HepG2 (cell line): ENCODE results near the gene CDK9. TPM values are rescaled to one million over a fixed set of nuclear protein-coding genes. Genes with fewer than 3 reads are reported as not detected.
A peak's percentile ranks its signal among the peaks of the same experiment; 100 is the strongest.

Experiments
- ELF1 ChIP-seq: sonication (generic); formaldehyde crosslinking; IDR thresholded peaks from 2 replicates; pipeline ENCODE4 v1.4.0; 2020; ENCODE audit warnings: missing genetic modification reagents
- FOXO1 ChIP-seq: sonication (generic); formaldehyde crosslinking; IDR thresholded peaks from 2 replicates; pipeline ENCODE4 v1.4.0; 2020; ENCODE audit warnings: missing genetic modification reagents
- GABPA ChIP-seq, 2 experiments: IDR thresholded peaks; 2 replicates each; pipeline ENCODE4 v1.6.1; 2011 to 2016; ENCODE audit warnings: low read depth in 2 of 2, low read length in 1 of 2, missing biosample characterization in 1 of 2, missing genetic modification characterization in 1 of 2
- HBP1 ChIP-seq: IDR thresholded peaks from 2 replicates; pipeline ENCODE4 v1.6.1; 2016; ENCODE audit warnings: low read depth, control low read depth
- HMG20A ChIP-seq: IDR thresholded peaks from 2 replicates; pipeline ENCODE4 v1.6.1; 2016; ENCODE audit warnings: borderline replicate concordance
- MBD4 ChIP-seq: IDR thresholded peaks from 2 replicates; pipeline ENCODE4 v1.6.1; 2012; ENCODE audit warnings: low read length, inconsistent platforms, borderline replicate concordance
- NFIB ChIP-seq: sonication (generic); formaldehyde crosslinking; IDR thresholded peaks from 2 replicates; pipeline ENCODE4 v1.9.0; 2021; ENCODE audit warnings: missing genetic modification reagents, mild to moderate bottlenecking, borderline replicate concordance
- NR1H2 ChIP-seq: sonication (generic); formaldehyde crosslinking; IDR thresholded peaks from 2 replicates; pipeline ENCODE4 v1.8.1; 2022; ENCODE audit warnings: low read depth, missing genetic modification reagents, borderline replicate concordance
- PLRG1 ChIP-seq: fragments of 450-650 bp; conservative IDR thresholded peaks from 2 replicates; pipeline ENCODE4 v1.6.1; 2016
- POLR2G ChIP-seq: fragments of 200-400 bp; formaldehyde crosslinking; IDR thresholded peaks from 2 replicates; pipeline ENCODE4 v1.6.1; 2018; ENCODE audit warnings: mild to moderate bottlenecking, low read depth, low read length, moderate library complexity
- RFX1 ChIP-seq: fragments of 450-650 bp; IDR thresholded peaks from 2 replicates; pipeline ENCODE4 v1.6.1; 2017
- TBL1XR1 ChIP-seq: fragments of 150-350 bp; IDR thresholded peaks from 2 replicates; pipeline ENCODE4 v1.6.1; 2014; ENCODE audit warnings: borderline replicate concordance, low read length; ENCODE audit not compliant: partially characterized antibody
- YY1 ChIP-seq: IDR thresholded peaks from 2 replicates; pipeline ENCODE4 v1.6.1; 2011; ENCODE audit warnings: low read length, low read depth, moderate library complexity, mild to moderate bottlenecking; ENCODE audit not compliant: insufficient read depth, insufficient replicate concordance
- ZBTB4 ChIP-seq: sonication (generic); formaldehyde crosslinking; IDR thresholded peaks from 2 replicates; pipeline ENCODE4 v1.4.0; 2020; ENCODE audit warnings: missing genetic modification reagents, mild to moderate bottlenecking, borderline replicate concordance
- ZNF136 ChIP-seq: sonication (generic); formaldehyde crosslinking; IDR thresholded peaks from 2 replicates; pipeline ENCODE4 v1.8.1; 2022; ENCODE audit warnings: low read depth, mild to moderate bottlenecking, moderate library complexity, missing genetic modification reagents
- ZNF17 ChIP-seq: sonication (generic); formaldehyde crosslinking; IDR thresholded peaks from 2 replicates; pipeline ENCODE4 v1.5.0; 2020; ENCODE audit warnings: mild to moderate bottlenecking, missing genetic modification reagents
- ZNF224 ChIP-seq: sonication (generic); formaldehyde crosslinking; IDR thresholded peaks from 2 replicates; pipeline ENCODE4 v1.5.0; 2020; ENCODE audit warnings: mild to moderate bottlenecking, missing genetic modification reagents
- ZNF275 ChIP-seq: sonication (generic); formaldehyde crosslinking; IDR thresholded peaks from 2 replicates; pipeline ENCODE4 v1.8.0; 2022; ENCODE audit warnings: missing genetic modification reagents, mild to moderate bottlenecking, inconsistent platforms, borderline replicate concordance
- ZNF296 ChIP-seq: sonication (generic); formaldehyde crosslinking; conservative IDR thresholded peaks from 2 replicates; pipeline ENCODE4 v1.5.0; 2020; ENCODE audit warnings: mild to moderate bottlenecking, missing genetic modification reagents
- ZNF3 ChIP-seq: IDR thresholded peaks from 2 replicates; pipeline ENCODE4 v1.7.0; 2017; ENCODE audit warnings: inconsistent platforms
- ZNF431 ChIP-seq: sonication (generic); formaldehyde crosslinking; IDR thresholded peaks from 2 replicates; pipeline ENCODE4 v1.9.0; 2022; ENCODE audit warnings: missing genetic modification reagents, low read depth, mild to moderate bottlenecking, borderline replicate concordance
- ZNF546 ChIP-seq: sonication (generic); formaldehyde crosslinking; conservative IDR thresholded peaks from 2 replicates; pipeline ENCODE4 v1.8.1; 2023; ENCODE audit warnings: mild to moderate bottlenecking, missing genetic modification reagents
- polyA plus RNA-seq, 8 experiments: library from polyadenylated mRNA; depleted of rRNA in 3 of 8; stranded (reverse) in 7 of 8; unstranded in 1 of 8; fragments of >200 nt; fragmentation: Illumina TruSeq in 4 of 8; extraction: Trizol in 4 of 8; gene quantifications; 2 replicates each; pipeline versions ENCODE4 v1.2.1 to v1.2.3, GENCODE V29; 2011 to 2016; ENCODE audit warnings: low read depth in 4 of 8, missing spikeins in 1 of 8, mixed read lengths in 1 of 8; ENCODE audit not compliant: insufficient read depth in 1 of 8
- total RNA-seq, 5 experiments: library from RNA; depleted of rRNA; stranded (reverse); fragments of >200 nt; fragmentation: Illumina TruSeq; extraction: Trizol; gene quantifications; 2 replicates each; pipeline ENCODE4 v1.2.3, GENCODE V29; 2016; ENCODE audit warnings: low read depth in 1 of 5
- TF ChIP-seq, protein P1 (sequence below): sonication (generic); formaldehyde crosslinking; IDR thresholded peaks from 2 replicates; pipeline ENCODE4 v1.5.0; 2020; ENCODE audit warnings: mild to moderate bottlenecking, missing genetic modification reagents

Gene CDK9
- total and polyA plus RNA-seq, 2 of the 13 experiments (the other 11 are each of a cell fraction or from before 2014, with no cell fraction given), result 16.8 to 21.5 TPM

- TF ChIP-seq HBP1 (CRISPR knock-in tag) (no peak; the same call in 1 of the 2 replicates), ZBTB4 (CRISPR knock-in tag) (no peak), ZNF431 (CRISPR knock-in tag) (no peak), PLRG1 (no peak), ZNF136 (CRISPR knock-in tag) (no peak), ZNF296 (CRISPR knock-in tag) (no peak), ZNF275 (CRISPR knock-in tag) (no peak), FOXO1 (CRISPR knock-in tag) (no peak), MBD4 (no peak), POLR2G (peak; percentile 93), NR1H2 (CRISPR knock-in tag) (0 out of 2 replicates have a peak, but pooled peaks have one; percentile 16), TBL1XR1 (no peak), ZNF17 (CRISPR knock-in tag) (no peak), NFIB (CRISPR knock-in tag) (no peak), ZNF224 (CRISPR knock-in tag) (no peak), YY1 (peak; percentile 66), GABPA (IDR thresholded peaks at IDR 0.05; ENCODE audit: low read depth, low read length) (peak; percentile 68), GABPA (CRISPR knock-in tag; IDR thresholded peaks at IDR 0.05; ENCODE audit: low read depth) (peak; percentile 81), RFX1 (no peak), HMG20A (CRISPR knock-in tag) (no peak), ZNF546 (CRISPR knock-in tag) (peak; percentile 79; the same call in 1 of the 2 replicates), ZNF3 (no peak), ELF1 (peak; percentile 79)
- TF ChIP-seq, protein P1, sequence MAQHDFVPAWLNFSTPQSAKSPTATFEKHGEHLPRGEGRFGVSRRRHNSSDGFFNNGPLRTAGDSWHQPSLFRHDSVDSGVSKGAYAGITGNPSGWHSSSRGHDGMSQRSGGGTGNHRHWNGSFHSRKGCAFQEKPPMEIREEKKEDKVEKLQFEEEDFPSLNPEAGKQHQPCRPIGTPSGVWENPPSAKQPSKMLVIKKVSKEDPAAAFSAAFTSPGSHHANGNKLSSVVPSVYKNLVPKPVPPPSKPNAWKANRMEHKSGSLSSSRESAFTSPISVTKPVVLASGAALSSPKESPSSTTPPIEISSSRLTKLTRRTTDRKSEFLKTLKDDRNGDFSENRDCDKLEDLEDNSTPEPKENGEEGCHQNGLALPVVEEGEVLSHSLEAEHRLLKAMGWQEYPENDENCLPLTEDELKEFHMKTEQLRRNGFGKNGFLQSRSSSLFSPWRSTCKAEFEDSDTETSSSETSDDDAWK (CRISPR knock-in tag), result no peak
Observed at GRCh38 chr9:127802576-127803443, 17.0 kb downstream of the CDK9 start, which contains the start of gene FPGS (continued).
